Measurements from ENCODE around the gene KIF5A.
A peak's percentile ranks its signal among the peaks of the same experiment; 100 is the strongest.

KIF5A gene

DNA sequence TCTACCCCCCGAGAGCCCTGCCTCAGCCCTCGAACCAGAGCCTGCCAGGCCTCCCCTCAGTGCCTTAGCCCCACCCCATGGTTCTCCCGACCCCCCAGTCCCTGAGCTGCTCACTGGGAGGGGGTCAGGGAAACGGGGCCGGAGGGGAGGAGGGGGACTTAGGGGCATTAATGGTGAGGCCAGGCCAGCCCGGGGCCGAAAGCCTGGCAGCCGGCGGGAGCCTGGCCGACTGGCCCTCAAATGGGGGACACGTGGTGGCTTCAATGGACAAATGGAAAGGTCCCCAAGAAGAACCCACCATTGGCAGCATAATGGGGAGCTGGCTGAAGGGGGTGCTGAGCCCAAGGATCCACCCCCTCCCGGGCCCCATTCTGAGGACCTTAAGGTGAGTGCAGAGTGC is 21.7 kb upstream of the KIF5A start:
- Mint-ChIP-seq H3K4me1 (peaks cover 15% of the 10 kb centered on the region), H3K36me3 (ENCODE audit: low read depth) (peaks cover 55% of the 10 kb centered on the region), H3K9me3 (no peaks in the 10 kb centered on the region), H3K27ac (no peak overlapping the region), H3K4me3 (no peak overlapping the region), H3K27me3 (ENCODE audit: low read depth) (no peaks in the 10 kb centered on the region)
- TF ChIP-seq, protein P1, sequence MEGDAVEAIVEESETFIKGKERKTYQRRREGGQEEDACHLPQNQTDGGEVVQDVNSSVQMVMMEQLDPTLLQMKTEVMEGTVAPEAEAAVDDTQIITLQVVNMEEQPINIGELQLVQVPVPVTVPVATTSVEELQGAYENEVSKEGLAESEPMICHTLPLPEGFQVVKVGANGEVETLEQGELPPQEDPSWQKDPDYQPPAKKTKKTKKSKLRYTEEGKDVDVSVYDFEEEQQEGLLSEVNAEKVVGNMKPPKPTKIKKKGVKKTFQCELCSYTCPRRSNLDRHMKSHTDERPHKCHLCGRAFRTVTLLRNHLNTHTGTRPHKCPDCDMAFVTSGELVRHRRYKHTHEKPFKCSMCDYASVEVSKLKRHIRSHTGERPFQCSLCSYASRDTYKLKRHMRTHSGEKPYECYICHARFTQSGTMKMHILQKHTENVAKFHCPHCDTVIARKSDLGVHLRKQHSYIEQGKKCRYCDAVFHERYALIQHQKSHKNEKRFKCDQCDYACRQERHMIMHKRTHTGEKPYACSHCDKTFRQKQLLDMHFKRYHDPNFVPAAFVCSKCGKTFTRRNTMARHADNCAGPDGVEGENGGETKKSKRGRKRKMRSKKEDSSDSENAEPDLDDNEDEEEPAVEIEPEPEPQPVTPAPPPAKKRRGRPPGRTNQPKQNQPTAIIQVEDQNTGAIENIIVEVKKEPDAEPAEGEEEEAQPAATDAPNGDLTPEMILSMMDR (IDR thresholded peaks at IDR 0.05; ENCODE audit: unreplicated experiment in 3 of 3), result no peak

DNA sequence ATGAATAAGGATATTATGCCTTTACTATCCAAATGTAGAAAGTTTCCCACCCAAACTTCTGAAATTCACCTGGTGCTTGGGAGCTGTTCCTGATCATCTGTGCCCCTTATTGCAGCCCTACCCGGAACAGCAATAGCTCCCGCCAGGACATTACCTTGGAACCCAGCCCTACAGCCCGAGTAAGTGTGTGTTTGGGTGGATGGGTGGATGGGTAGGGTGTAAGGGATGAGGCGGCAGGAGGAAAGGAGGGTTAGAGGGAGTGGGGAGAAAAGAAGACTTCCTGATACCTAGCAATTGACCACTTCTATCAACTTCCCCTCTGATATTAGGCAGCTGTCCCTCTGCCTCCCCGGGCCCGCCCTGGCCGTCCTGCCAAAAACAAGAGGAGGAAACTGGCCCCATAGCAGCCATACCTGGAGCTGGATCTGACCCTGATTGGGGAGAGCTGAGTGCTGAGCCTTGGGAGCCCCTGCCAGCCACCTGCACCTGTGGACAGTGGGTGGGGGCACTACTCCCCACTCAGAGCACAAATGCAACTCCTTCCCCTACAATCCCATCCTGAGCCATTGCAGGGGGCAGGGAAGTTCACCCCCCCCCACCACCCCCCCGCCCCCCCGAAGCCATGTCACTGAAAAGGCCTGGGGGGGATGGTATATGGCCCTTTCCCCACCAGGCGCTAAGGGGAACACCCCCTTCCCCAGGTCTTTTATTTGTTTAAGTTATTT is 20.9 kb upstream of the KIF5A start:
- peak overlapping the region in 1 of 3 experiments; percentile 15 for H3K27ac Mint-ChIP-seq
- peak overlapping the region in 1 of 3 experiments; percentile 25 for H3K4me3 Mint-ChIP-seq
- H3K27me3 Mint-ChIP-seq (ENCODE audit: low read depth), result no peaks in the 10 kb centered on the region
- TF ChIP-seq, protein P1 (IDR thresholded peaks at IDR 0.05; ENCODE audit: unreplicated experiment in 3 of 3), result no peak
- H3K9me3 Mint-ChIP-seq, result no peaks in the 10 kb centered on the region
- H3K4me1 Mint-ChIP-seq, result peaks cover 7% of the 10 kb centered on the region
- H3K36me3 Mint-ChIP-seq (ENCODE audit: low read depth), result peaks cover 63% of the 10 kb centered on the region

DNA sequence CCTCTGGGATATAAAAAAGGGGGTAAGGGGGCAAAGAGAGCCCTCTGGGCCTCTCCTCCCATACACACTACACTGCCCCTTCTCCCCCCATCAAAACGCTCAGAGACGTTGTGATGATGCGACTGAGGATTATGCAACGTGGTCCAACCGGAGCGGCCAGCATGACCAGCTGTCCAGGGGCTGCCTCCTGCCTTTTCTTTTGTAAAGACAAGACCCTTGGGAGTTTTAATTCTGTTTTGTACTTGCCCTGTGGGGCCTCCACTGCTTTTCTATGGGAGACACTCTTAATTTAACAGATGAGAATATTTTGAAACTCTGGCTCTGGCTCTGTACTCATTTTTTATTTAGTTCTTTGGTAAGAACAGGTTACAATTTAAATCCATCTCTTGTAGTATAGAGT is 20.0 kb upstream of the KIF5A start:
- Mint-ChIP-seq H3K27ac (peak overlapping the region in 2 of 3 experiments; percentile 13 to 15), H3K36me3 (ENCODE audit: low read depth) (peaks cover 64% of the 10 kb centered on the region), H3K27me3 (ENCODE audit: low read depth) (no peaks in the 10 kb centered on the region), H3K4me1 (no peaks in the 10 kb centered on the region), H3K9me3 (no peaks in the 10 kb centered on the region), H3K4me3 (no peak overlapping the region)
- TF ChIP-seq, protein P1 (IDR thresholded peaks at IDR 0.05; ENCODE audit: unreplicated experiment in 3 of 3), result no peak

DNA sequence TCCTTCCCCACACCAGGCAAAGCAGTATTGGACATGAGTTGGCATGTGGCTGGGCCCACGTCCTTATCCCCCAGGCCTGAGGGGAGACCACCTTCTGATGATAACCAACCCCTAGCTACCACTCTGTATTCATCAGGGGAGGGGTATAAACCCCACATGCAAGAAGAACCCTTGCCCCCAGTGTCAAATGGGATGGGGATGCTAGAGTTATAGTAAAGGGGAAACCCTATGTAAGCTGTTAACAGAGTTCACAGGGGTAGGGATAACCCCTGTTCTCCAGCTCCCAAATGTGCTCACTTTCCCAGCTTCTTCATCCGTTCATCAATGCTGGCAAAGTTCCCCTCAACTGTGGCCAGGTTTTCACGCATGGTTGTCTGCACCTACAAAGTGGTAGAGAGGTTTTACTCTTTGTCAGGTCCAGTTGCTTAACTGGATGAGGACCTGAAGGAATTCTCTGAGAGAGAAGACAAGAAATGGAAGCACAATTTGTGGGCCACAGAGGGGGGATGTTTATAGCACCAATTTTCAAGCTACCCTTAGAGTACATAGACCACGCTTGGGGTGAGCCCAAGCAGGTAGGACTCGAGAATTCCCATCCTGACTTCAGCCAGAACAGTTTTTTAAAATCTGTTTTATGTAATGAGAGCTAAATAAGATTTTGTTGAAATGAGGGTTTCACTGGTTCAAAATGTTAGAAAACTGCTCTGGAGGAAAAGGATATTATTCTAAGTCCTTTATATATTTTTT is 19.3 kb upstream of the KIF5A start:
- H3K4me3 Mint-ChIP-seq, result no peak overlapping the region
- H3K27ac Mint-ChIP-seq, result peak overlapping the region in 1 of 3 experiments; percentile 15
- peaks cover 69% of the 10 kb centered on the region for H3K36me3 Mint-ChIP-seq (ENCODE audit: low read depth)
- no peaks in the 10 kb centered on the region for H3K9me3 Mint-ChIP-seq
- TF ChIP-seq, protein P1 (IDR thresholded peaks at IDR 0.05; ENCODE audit: unreplicated experiment in 3 of 3), result no peak
- H3K27me3 Mint-ChIP-seq (ENCODE audit: low read depth), result no peaks in the 10 kb centered on the region
- no peaks in the 10 kb centered on the region for H3K4me1 Mint-ChIP-seq

DNA sequence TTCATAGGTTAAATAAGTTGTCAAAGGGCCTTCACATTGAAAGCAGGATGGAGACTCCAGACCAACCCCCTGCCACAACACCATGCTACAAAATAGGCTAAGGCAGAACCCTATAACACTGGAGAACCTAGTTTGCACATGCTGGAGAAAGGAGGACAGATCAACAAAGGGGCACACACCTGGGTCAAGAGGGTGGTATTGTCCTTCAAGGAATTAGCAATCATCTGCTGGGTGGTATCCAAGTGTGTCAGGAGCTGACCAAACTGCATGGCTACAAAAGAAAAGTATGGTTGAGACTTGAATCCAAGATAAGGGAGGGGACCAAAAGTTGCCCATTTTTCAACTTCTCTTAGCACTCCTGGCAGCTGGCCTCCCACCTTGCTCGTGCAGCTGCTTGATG is 18.0 kb upstream of the KIF5A start:
- H3K27ac Mint-ChIP-seq, result no peak overlapping the region
- H3K4me3 Mint-ChIP-seq, result no peak overlapping the region
- H3K9me3 Mint-ChIP-seq, result no peaks in the 10 kb centered on the region
- peaks cover 80% of the 10 kb centered on the region for H3K36me3 Mint-ChIP-seq (ENCODE audit: low read depth)
- no peaks in the 10 kb centered on the region for H3K27me3 Mint-ChIP-seq (ENCODE audit: low read depth)
- TF ChIP-seq, protein P1 (IDR thresholded peaks at IDR 0.05; ENCODE audit: unreplicated experiment in 3 of 3), result no peak
- H3K4me1 Mint-ChIP-seq, result no peaks in the 10 kb centered on the region
